ENCODE results near the gene TSR3.

DNA sequence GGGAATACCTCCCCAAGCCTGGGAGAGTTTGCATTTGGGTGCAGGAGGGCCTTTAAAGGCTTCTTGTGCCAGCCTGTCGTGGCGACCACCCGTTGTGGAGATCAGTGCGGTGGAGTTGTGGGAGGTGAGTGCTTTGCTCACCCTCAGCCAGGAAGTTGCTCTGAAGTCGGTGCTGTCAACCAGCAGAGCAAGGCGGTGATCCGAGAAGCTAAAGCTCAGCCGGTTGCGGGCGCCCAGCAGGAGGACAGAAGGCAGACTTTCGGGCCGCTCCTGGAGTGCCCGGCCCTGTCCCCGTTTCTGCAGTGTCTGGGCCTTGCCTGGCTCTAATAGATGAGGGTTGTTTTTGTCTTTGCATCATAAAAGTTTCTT lies 40.9 kb downstream of the TSR3 start:
- TF ChIP-seq, protein P1, sequence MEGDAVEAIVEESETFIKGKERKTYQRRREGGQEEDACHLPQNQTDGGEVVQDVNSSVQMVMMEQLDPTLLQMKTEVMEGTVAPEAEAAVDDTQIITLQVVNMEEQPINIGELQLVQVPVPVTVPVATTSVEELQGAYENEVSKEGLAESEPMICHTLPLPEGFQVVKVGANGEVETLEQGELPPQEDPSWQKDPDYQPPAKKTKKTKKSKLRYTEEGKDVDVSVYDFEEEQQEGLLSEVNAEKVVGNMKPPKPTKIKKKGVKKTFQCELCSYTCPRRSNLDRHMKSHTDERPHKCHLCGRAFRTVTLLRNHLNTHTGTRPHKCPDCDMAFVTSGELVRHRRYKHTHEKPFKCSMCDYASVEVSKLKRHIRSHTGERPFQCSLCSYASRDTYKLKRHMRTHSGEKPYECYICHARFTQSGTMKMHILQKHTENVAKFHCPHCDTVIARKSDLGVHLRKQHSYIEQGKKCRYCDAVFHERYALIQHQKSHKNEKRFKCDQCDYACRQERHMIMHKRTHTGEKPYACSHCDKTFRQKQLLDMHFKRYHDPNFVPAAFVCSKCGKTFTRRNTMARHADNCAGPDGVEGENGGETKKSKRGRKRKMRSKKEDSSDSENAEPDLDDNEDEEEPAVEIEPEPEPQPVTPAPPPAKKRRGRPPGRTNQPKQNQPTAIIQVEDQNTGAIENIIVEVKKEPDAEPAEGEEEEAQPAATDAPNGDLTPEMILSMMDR (IDR thresholded peaks at IDR 0.05) = no peak
- no peak for TF ChIP-seq POLR2A (IDR thresholded peaks at IDR 0.05)

All from testis (tissue), 2 donors.